Measurements from ENCODE around the gene TMEM50B. TPM values are rescaled to one million over a fixed set of nuclear protein-coding genes. Genes with fewer than 3 reads are reported as not detected.
"Not testable (repeated sequence)": the region's sequence is repeated elsewhere in the genome, so short reads cannot be mapped to it uniquely, and the experiment has no call there.

The TMEM50B gene
- total RNA-seq, 1 donor from 2014 or later = 24.5 TPM

DNA sequence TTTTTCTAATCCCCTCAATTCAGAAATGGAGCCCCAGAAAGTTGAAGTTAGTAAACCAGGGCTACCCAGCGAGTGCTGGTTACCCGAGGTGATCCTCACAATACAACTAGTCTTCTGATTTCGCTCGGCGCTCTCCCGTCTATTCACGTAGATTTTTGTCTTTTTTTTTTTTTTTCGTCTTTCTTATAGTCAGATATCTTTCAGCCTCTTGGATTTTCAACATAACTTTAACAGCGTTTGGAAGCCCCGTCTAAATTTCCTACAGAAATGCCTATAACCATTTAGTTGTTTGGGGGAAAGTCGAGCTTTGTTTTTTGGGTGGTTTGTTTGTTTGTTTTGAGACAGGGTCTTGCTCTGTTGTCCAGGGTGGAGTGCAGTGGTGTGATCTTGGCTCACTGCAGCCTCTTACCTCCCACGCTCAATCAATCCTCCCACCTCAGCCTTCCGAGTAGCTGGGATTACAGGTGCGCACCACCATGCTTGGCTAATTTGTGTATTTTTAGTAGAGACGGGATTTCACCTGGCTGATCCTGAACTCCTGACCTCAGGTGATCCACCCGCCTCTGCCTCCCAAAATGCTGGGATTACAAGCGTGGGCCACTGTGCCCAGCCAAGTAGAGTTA lies 818 bp upstream of the TMEM50B start:
- peaks cover 7 to 22% (median 11%) of the 10 kb centered on the region in 3 donors for H3K4me1 ChIP-seq (ENCODE audit: control insufficient read depth in 3 of 3, insufficient read depth in 3 of 3, low read length in 3 of 3)
- H3K9ac ChIP-seq (ENCODE audit: low read depth in 1 of 3, low read length in 3 of 3) = peak overlapping the region; percentile 86 to 96 (median 92)
- H3K36me3 ChIP-seq (ENCODE audit: control insufficient read depth in 3 of 3, insufficient read depth in 3 of 3, low read length in 3 of 3) = no peaks in the 10 kb centered on the region
- H3K9me3 ChIP-seq (ENCODE audit: control insufficient read depth in 3 of 3, low read length in 3 of 3) = no peaks in the 10 kb centered on the region
- H3K4me3 ChIP-seq (ENCODE audit: low read length in 3 of 3) = peak overlapping the region; percentile 82 to 90 (median 87)
- peak overlapping the region; percentile 92 for H3K27ac ChIP-seq (ENCODE audit: low read depth, low read length)
- no peaks in the 10 kb centered on the region for H3K27me3 ChIP-seq (ENCODE audit: control insufficient read depth in 3 of 3, insufficient read depth in 3 of 3, low read length in 3 of 3)

- no peaks in the 10 kb centered on the region for H3K9me3 ChIP-seq (ENCODE audit: control insufficient read depth in 3 of 3, low read length in 3 of 3)
- peak overlapping the region; percentile 79 to 87 (median 81) for H3K4me3 ChIP-seq (ENCODE audit: low read length in 3 of 3)
- peaks cover 7 to 22% (median 11%) of the 10 kb centered on the region in 3 donors for H3K4me1 ChIP-seq (ENCODE audit: control insufficient read depth in 3 of 3, insufficient read depth in 3 of 3, low read length in 3 of 3)
- no peaks in the 10 kb centered on the region for H3K36me3 ChIP-seq (ENCODE audit: control insufficient read depth in 3 of 3, insufficient read depth in 3 of 3, low read length in 3 of 3)
- peak overlapping the region; percentile 87 to 95 (median 88) for H3K9ac ChIP-seq (ENCODE audit: low read depth in 1 of 3, low read length in 3 of 3)
- H3K27me3 ChIP-seq (ENCODE audit: control insufficient read depth in 3 of 3, insufficient read depth in 3 of 3, low read length in 3 of 3) = no peaks in the 10 kb centered on the region
- peak overlapping the region; percentile 92 for H3K27ac ChIP-seq (ENCODE audit: low read depth, low read length)
These were observed 667 bp downstream of the TMEM50B start for GRCh38 chr21:33478935-33479678.

DNA sequence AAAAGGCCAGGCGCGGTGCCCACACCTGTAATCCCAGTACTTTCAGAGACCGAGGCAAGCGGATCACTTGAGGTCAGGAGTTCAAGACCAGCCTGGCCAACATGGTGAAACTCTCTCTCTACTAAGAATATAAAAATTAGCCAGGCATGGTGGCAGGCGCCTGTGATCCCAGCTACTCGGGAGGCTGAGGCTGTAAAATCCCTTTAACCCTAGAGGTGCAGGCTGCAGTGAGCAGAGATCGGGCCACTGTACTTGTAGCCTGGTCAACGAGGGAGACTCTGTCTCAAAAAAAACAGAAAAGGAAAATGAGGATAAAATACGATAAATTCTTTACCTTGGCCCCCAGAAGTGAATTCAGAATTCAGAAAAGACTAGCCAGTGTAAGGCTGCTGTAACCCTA lies 1.6 kb downstream of the TMEM50B start:
- peaks cover 7 to 22% (median 11%) of the 10 kb centered on the region in 3 donors for H3K4me1 ChIP-seq (ENCODE audit: control insufficient read depth in 3 of 3, insufficient read depth in 3 of 3, low read length in 3 of 3)
- H3K9me3 ChIP-seq (ENCODE audit: control insufficient read depth in 3 of 3, low read length in 3 of 3) = no peaks in the 10 kb centered on the region
- peak overlapping the region; percentile 79 to 87 (median 81) for H3K4me3 ChIP-seq (ENCODE audit: low read length in 3 of 3)
- no peaks in the 10 kb centered on the region for H3K27me3 ChIP-seq (ENCODE audit: control insufficient read depth in 3 of 3, insufficient read depth in 3 of 3, low read length in 3 of 3)
- H3K9ac ChIP-seq (ENCODE audit: low read depth in 1 of 3, low read length in 3 of 3) = peak overlapping the region; percentile 53 to 95 (median 88)
- no peaks in the 10 kb centered on the region for H3K36me3 ChIP-seq (ENCODE audit: control insufficient read depth in 3 of 3, insufficient read depth in 3 of 3, low read length in 3 of 3)
- peak overlapping the region; percentile 92 for H3K27ac ChIP-seq (ENCODE audit: low read depth, low read length)

GRCh38 chr21:33477066-33477465 lies 2.7 kb downstream of the TMEM50B start:
- no peaks in the 10 kb centered on the region for H3K9me3 ChIP-seq (ENCODE audit: control insufficient read depth in 3 of 3, low read length in 3 of 3)
- H3K36me3 ChIP-seq (ENCODE audit: control insufficient read depth in 3 of 3, insufficient read depth in 3 of 3, low read length in 3 of 3) = no peaks in the 10 kb centered on the region
- no peak overlapping the region for H3K4me3 ChIP-seq (ENCODE audit: low read length in 3 of 3)
- H3K27ac ChIP-seq (ENCODE audit: low read depth, low read length) = no peak overlapping the region
- H3K9ac ChIP-seq (ENCODE audit: low read depth in 1 of 3, low read length in 3 of 3) = no peak overlapping the region
- H3K27me3 ChIP-seq (ENCODE audit: control insufficient read depth in 3 of 3, insufficient read depth in 3 of 3, low read length in 3 of 3) = no peaks in the 10 kb centered on the region
- peaks cover 7 to 22% (median 11%) of the 10 kb centered on the region in 3 donors for H3K4me1 ChIP-seq (ENCODE audit: control insufficient read depth in 3 of 3, insufficient read depth in 3 of 3, low read length in 3 of 3)

DNA sequence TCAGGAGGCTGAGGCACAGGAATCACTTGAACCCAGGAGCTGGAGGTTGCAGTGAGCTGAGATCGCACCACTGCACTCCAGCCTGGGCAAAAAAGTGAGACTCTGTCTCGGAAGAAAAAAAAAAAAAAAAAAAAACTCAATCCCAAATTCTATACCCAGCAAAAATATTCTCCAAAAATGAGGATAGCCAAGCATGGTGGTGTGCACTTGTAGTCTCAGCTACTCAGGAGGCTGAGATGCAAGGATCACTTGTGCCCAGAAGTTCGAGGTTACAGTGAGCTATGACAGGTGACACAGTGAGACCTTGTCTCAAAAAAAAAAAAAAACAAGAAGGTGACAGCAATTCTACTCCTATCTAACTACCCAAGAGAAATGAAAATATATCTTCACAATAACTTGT lies 6.4 kb downstream of the TMEM50B start:
- Histone ChIP-seq H3K4me1 (ENCODE audit: control insufficient read depth in 3 of 3, insufficient read depth in 3 of 3, low read length in 3 of 3) (peaks cover 2 to 3% (median 2%) of the 10 kb centered on the region in 3 donors), H3K9ac (ENCODE audit: low read depth in 1 of 3, low read length in 3 of 3) (no peak overlapping the region), H3K27me3 (ENCODE audit: control insufficient read depth in 3 of 3, insufficient read depth in 3 of 3, low read length in 3 of 3) (no peaks in the 10 kb centered on the region), H3K4me3 (ENCODE audit: low read length in 3 of 3) (no peak overlapping the region), H3K27ac (ENCODE audit: low read depth, low read length) (no peak overlapping the region), H3K36me3 (ENCODE audit: control insufficient read depth in 3 of 3, insufficient read depth in 3 of 3, low read length in 3 of 3) (no peaks in the 10 kb centered on the region), H3K9me3 (ENCODE audit: control insufficient read depth in 3 of 3, low read length in 3 of 3) (no peaks in the 10 kb centered on the region)

DNA sequence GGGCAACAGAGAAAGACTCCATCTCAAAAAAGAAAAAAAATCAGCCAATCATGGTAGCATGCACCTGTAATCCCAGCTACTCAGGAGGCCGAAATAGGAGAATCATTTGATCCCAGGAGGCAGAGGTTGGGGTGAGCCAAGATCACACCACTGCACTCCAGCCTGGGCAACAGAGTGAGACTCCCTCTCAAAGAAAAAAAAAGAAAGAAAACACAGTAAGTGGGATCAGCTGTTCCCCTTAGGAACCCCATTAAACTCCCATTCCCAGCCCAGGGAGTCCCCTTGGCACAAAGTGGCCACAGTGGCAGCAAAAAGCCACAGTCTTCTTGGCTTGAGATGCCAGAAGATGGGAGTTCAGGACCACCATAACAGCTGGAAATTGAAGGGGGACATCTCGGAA lies 9.1 kb downstream of the TMEM50B start:
- Histone ChIP-seq H3K36me3 (ENCODE audit: control insufficient read depth in 3 of 3, insufficient read depth in 3 of 3, low read length in 3 of 3) (peaks cover 0 to 3% (median 0%) of the 10 kb centered on the region in 3 donors), H3K4me1 (ENCODE audit: control insufficient read depth in 3 of 3, insufficient read depth in 3 of 3, low read length in 3 of 3) (no peaks in the 10 kb centered on the region), H3K9ac (ENCODE audit: low read depth in 1 of 3, low read length in 3 of 3) (no peak overlapping the region), H3K4me3 (ENCODE audit: low read length in 3 of 3) (no peak overlapping the region), H3K27me3 (ENCODE audit: control insufficient read depth in 3 of 3, insufficient read depth in 3 of 3, low read length in 3 of 3) (no peaks in the 10 kb centered on the region), H3K9me3 (ENCODE audit: control insufficient read depth in 3 of 3, low read length in 3 of 3) (no peaks in the 10 kb centered on the region), H3K27ac (ENCODE audit: low read depth, low read length) (no peak overlapping the region)

- H3K27me3 ChIP-seq (ENCODE audit: control insufficient read depth in 3 of 3, insufficient read depth in 3 of 3, low read length in 3 of 3); H3K27ac ChIP-seq (ENCODE audit: low read depth, low read length): not testable (repeated sequence)
These were observed 10.6 kb downstream of the TMEM50B start for GRCh38 chr21:33469183-33469582.

DNA sequence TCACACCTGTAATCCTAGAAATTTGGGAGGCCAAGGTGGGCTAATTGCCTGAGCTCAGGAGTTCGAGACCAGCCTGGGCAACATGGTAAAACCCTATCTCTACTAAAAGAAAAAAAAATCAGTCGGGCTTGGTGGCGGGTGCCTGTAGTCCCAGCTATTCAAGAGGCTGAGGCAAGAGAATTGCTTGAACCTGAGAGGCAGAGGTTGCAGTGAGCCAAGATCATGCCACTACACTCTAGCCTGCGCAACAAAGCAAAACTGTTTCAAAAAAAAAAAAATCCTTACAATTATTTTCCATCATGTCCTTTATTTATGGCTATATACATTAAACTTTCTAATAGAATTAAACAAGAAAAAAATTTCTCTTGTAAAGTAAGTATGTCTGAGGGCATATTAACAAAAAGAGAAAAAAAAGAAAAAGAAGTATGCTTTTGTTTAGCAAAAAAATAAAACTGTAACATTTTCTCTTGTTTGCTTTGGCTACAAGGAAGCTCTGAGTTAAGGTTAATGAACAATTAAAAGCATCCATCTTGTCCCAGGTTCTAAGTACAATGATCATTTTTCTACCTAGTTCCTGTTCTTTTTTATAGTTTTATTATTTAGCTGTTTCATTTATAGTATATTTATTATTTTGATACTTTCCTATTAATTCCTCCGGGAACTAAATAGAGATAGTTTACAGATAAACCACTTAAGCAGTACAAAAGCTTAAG lies 18.1 kb downstream of the TMEM50B start:
- Histone ChIP-seq H3K9ac (ENCODE audit: low read depth in 1 of 3, low read length in 3 of 3) (no peak overlapping the region), H3K4me3 (ENCODE audit: low read length in 3 of 3) (no peak overlapping the region), H3K27me3 (ENCODE audit: control insufficient read depth in 3 of 3, insufficient read depth in 3 of 3, low read length in 3 of 3) (no peaks in the 10 kb centered on the region), H3K36me3 (ENCODE audit: control insufficient read depth in 3 of 3, insufficient read depth in 3 of 3, low read length in 3 of 3) (peaks cover 14 to 34% (median 19%) of the 10 kb centered on the region in 3 donors), H3K27ac (ENCODE audit: low read depth, low read length) (no peak overlapping the region), H3K9me3 (ENCODE audit: control insufficient read depth in 3 of 3, low read length in 3 of 3) (no peaks in the 10 kb centered on the region), H3K4me1 (ENCODE audit: control insufficient read depth in 3 of 3, insufficient read depth in 3 of 3, low read length in 3 of 3) (no peaks in the 10 kb centered on the region)

More at GRCh38 chr21:33469183-33469582, 10.6 kb downstream of the TMEM50B start:
- not testable (repeated sequence) for H3K4me1 ChIP-seq (ENCODE audit: control insufficient read depth in 3 of 3, insufficient read depth in 3 of 3, low read length in 3 of 3); H3K36me3 ChIP-seq (ENCODE audit: control insufficient read depth in 3 of 3, insufficient read depth in 3 of 3, low read length in 3 of 3); H3K9ac ChIP-seq (ENCODE audit: low read depth in 1 of 3, low read length in 3 of 3); H3K4me3 ChIP-seq (ENCODE audit: low read length in 3 of 3); H3K9me3 ChIP-seq (ENCODE audit: control insufficient read depth in 3 of 3, low read length in 3 of 3)

GRCh38 chr21:33458861-33459260 lies 20.9 kb downstream of the TMEM50B start:
- Histone ChIP-seq H3K27ac (ENCODE audit: low read depth, low read length) (no peak overlapping the region), H3K9ac (ENCODE audit: low read depth in 1 of 3, low read length in 3 of 3) (no peak overlapping the region), H3K9me3 (ENCODE audit: control insufficient read depth in 3 of 3, low read length in 3 of 3) (no peaks in the 10 kb centered on the region), H3K36me3 (ENCODE audit: control insufficient read depth in 3 of 3, insufficient read depth in 3 of 3, low read length in 3 of 3) (peaks cover 13 to 32% (median 27%) of the 10 kb centered on the region in 3 donors), H3K27me3 (ENCODE audit: control insufficient read depth in 3 of 3, insufficient read depth in 3 of 3, low read length in 3 of 3) (no peaks in the 10 kb centered on the region), H3K4me3 (ENCODE audit: low read length in 3 of 3) (no peak overlapping the region), H3K4me1 (ENCODE audit: control insufficient read depth in 3 of 3, insufficient read depth in 3 of 3, low read length in 3 of 3) (no peaks in the 10 kb centered on the region)

Measured in skeletal muscle tissue (tissue), 4 donors.